GM19035 (cell line): Measurements from ENCODE around the gene VPS35.

ENCODE experiments used
- ATAC-seq: cut with Tn5 transposase; IDR thresholded peaks from one replicate; pipeline ENCODE4 v1.9.1; 2021; ENCODE audit not compliant: unreplicated experiment

VPS35 gene

DNA sequence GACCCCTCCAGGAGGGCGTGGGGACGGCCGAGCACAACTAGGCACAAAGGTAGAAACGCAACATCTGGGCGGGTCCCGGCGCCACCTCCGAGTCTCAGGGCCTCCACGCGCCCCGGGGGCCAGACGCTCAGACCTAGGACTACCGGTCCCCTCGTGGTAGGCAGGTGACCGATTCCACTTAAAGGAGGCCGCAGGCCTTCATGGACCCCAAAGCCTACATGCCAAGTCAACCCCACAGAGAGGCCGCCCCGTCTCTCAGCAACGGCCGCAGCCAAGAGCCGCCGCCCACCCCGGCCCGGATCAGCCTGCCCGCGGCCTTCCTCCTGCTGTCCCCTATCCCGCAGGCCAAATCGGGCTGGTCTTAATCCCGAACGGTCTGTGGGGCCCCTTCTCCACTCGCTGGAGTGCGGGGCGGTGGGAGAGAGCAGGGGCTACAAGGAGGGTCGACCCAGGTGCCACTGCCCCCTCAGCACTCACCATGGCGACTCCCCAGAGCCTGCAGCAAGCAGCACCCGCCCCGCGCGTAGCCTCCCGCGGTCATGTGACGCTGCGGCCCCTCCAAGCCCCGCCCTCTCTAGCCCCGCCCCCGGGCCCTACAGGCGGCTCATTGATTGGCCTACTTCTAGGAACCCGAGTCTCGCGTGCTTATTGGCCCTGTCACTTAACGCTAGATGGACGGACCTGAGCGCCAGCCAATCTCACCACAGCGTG, at the start of gene VPS35:
TSS of gene VPS35 (minus strand) at position 525 of the 711 bp plus-strand sequence. CDS start at position 480, 45 bp downstream.
- peak; percentile 78 for ATAC-seq

DNA sequence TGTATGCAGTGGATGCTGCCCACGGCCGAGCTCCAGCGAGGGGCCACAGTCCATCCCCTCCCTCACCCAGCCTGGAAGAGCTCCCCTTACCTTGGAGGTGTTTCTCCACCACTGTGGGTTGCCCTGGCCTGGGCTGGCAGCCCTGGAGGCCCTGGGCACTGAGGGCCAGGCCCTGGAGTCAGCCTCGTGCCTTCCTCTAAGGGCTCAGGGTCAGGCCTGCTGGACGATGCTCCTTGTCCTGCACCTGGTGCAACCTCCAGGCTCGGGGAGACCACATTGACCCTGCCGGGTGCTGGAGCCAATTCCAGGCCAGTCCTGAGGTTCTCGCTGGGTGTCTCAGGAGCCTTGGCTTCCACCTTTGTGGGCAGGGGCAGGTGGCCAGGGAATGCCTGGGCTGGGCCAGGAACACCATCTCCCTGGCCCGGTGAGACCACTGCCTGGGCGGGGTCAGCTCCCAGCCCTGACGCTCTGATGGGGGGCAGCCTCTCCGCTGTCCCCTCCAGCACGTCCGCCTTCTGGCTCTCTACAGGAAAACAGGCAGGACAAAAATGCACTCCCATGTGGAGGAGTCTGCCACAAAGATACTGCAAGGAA, 48.7 kb upstream of the VPS35 start:
- ATAC-seq, result no peak

- ATAC-seq, result no peak
Observed at GRCh38 chr16:46736695-46737094, 47.7 kb upstream of the VPS35 start.

DNA sequence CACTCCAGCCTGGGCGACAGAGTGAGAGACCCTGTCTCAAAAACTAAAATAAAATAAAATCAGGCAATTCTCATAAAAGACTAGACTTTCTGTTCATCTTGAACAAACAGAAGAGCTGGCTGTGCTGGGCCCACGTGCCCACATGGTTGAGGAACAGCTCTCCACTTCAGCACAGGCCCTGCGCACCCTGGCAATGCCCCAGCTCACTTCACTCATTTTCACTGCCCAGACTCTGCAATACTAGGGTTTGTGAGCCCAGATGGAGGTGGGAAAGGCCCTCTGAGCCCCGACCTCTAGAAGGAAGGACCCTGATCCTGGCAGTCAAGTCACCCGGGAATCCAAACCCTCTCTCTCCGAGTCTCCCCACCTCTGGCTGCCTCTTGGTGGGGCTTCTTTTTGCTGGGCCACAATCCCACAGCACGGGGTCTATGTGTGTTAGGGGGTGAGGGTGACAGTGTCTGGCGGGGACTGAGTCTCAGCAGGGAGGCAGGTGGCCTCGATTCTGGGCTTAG, 44.4 kb upstream of the VPS35 start:
- no peak for ATAC-seq

GRCh38 chr16:46732561-46732960, 43.6 kb upstream of the VPS35 start:
- ATAC-seq, result no peak

DNA sequence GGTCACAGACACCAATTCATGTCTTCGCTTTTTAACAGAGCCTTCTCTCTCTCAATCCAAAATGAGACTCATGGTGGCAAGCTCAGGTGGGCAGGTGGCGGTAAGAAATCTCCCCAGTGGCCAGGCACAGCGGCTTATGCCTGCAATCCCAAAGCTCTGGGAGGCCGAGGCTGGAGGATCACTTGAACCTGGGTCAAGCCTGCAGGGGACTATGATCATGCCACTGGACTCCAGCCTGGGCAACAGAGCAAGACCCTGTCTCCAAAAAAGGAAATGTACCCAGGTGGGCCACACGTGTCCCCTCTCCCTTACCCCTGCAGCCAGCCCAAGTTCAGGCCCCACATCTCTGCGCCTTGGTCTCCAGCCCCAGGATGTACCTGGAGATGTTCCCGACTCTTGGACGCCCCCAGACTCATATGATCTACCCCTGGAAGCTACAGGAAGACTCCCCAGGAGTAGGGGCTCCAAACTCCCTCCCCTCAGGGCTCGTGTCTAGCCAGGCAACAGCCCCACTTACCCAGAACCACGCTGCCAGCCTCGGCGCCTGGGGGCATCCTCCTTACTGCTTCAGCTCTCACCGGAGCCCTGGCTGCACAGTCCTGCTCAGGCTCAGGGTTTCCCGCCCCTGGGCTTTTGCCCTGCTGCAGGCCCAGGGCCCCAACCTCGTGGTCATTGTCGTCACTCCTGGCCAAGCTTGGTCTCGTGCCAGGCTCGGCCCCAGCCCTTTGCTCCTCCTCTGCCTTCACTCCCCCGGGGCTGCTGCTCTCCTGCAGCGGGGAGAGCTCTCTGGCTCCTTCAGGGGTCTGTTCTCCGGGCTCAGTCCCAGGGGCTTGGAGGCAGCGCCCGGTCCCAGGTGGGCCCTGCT, 42.9 kb upstream of the VPS35 start:
- no peak for ATAC-seq

DNA sequence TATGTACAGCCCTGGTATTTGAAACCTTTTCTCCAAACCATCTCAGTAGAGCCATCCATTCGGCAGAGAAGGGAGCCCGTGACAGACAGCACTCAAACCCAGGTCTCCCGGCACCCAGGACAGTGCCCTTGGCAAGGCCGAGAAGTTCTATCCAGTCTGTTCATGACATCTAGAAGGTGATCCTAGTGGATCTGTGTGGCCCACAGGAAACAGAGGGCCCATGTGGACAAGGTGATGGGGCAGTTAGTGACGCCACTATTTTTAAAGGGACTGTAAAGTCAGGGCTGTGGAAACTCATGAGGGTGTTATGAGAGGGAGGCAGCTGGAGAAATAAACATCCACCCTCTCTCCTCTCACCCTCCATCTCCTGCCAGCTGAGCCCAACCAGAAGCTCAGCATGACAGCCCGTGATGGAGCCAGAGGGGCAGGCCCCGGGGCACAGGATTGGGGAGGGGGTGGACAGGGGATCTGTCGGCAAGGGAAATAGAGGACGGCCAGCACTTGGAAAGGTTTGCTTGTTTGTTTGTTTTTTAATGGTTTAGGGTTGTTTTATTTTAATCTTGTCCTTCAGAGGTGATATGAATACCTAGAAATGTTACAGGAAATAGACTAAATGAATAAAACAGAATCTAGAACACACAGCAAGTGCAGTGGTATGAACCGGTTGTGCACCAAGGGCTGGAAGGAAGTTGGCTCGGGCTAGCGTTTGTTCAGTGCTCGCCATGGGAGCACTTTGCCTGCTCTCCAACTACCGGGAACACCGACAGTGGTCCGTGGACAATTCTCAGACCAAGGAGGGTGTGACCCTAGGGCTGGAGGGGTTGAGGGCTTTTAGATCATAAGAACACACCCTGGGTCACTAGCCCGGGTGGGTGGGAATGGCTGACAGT, 42.1 kb upstream of the VPS35 start:
- ATAC-seq, result no peak

DNA sequence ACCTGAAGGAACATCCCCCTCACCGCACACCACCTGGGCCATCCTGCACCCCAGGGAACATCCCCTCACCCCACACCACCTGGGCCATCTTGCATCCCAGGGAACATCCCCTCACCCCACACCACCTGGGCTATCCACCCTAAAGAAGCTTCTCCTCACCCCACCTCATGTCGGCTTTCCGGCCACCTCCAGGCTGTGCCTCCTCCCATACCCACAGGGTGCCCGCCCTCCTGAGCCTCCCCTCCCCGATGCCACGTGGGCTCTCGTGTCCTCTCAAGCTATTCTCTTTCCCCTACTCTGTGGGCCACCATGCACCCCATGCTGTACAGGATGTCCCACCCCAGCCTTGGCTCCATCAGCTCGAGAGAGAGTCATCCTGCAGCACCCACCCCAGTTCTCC, 41.1 kb upstream of the VPS35 start:
- no peak for ATAC-seq

GRCh38 chr16:46729326-46729995, 40.5 kb upstream of the VPS35 start:
- ATAC-seq, result no peak

- no peak for ATAC-seq
Observed at GRCh38 chr16:46728806-46729205, 39.8 kb upstream of the VPS35 start.

DNA sequence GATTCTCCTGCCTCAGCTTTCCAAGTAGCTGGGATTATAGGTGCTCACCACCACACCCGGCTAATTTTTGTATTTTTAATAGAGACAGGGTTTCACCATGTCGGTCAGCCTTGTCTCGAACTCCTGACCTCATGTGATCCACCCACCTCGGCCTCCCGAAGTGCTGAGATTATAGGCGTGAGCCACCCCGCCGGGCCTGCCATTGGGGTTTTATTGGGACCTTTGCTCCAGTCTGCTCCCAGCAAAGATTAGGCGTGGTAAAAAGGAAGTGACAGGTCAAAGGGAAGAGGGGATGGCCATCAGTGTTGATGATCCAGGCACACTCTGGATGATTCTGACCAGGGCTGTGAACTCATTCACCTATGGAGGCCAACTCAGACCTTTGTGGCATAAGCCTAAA, 38.7 kb upstream of the VPS35 start:
- ATAC-seq, result no peak

GRCh38 chr16:46727184-46727583, 38.2 kb upstream of the VPS35 start:
- no peak for ATAC-seq

GRCh38 chr16:46721885-46722284, 32.9 kb upstream of the VPS35 start:
- no peak for ATAC-seq

GRCh38 chr16:46720619-46721018, 31.6 kb upstream of the VPS35 start:
- ATAC-seq, result no peak

GRCh38 chr16:46719528-46719927, 30.6 kb upstream of the VPS35 start:
- ATAC-seq, result no peak

DNA sequence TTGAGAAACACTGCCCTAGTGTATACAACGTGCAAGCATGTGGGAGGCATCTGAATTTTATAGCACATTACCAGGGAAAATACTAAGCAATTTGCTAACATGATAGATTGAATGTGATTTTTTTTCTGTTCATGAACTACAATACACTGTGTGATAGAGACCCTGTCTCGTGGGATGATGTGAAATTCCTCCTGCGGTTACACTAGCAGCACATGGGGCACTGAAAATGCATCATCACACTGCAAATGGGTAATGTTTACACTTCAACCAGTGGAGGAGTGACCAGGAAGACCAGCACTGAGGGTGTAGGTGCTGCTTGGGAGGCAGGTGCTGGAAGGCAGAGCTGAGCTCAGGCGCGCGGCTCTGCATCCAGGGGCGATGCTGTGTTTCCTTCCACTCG, 29.2 kb upstream of the VPS35 start:
- no peak for ATAC-seq

- no peak for ATAC-seq
Observed at GRCh38 chr16:46717692-46718091, 28.7 kb upstream of the VPS35 start.

- ATAC-seq, result no peak
Observed at GRCh38 chr16:46715769-46716305, 26.9 kb upstream of the VPS35 start.

- ATAC-seq, result no peak
Observed at GRCh38 chr16:46714797-46715591, 26.0 kb upstream of the VPS35 start.
